ENCODE measurements around the gene ETV1.

Gene ETV1

DNA sequence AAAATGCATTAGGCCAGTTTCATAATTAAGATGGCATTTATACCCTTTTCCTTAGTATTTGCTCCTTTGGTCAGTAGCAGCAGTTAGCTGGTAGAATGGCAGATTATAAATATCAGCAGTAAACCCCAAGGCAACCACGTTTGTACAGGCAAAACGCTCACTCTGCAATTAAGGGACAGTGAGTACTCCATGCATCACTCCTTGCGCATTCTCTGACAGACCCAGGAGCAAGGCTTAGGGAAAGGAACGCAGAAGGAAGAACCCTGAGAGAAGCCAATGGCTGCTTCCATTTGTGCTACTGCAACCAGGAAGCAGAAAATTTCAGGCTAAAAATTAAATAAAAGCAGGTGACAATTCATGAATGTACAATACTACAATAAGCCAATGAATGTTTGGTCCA is 12.9 kb downstream of the ETV1 start:
- no peak for TF ChIP-seq YY1 (IDR thresholded peaks at IDR 0.05; ENCODE audit: insufficient read depth, insufficient read length)
- TF ChIP-seq ZNF274 (IDR thresholded peaks at IDR 0.05; ENCODE audit: low read depth, low read length), result no peak
- no peak for TF ChIP-seq SUZ12 (IDR thresholded peaks at IDR 0.05; ENCODE audit: extremely low read depth, insufficient read depth, insufficient read length)
- Histone ChIP-seq H3K9ac (ENCODE audit: insufficient read length, low read depth) (no peak overlapping the region), H3K4me3 (ENCODE audit: insufficient read length, low read depth) (no peak overlapping the region), H3K4me1 (ENCODE audit: insufficient read depth, insufficient read length) (no peaks in the 10 kb centered on the region), H3K27me3 (ENCODE audit: insufficient read depth, insufficient read length) (no peaks in the 10 kb centered on the region), H3K36me3 (ENCODE audit: insufficient read depth, insufficient read length, low read length) (peaks cover 3% of the 10 kb centered on the region), H3K9me3 (ENCODE audit: insufficient read depth, low read length) (no peaks in the 10 kb centered on the region)
- no peak for DNase-seq (ENCODE audit: low read depth, low spot score)

DNA sequence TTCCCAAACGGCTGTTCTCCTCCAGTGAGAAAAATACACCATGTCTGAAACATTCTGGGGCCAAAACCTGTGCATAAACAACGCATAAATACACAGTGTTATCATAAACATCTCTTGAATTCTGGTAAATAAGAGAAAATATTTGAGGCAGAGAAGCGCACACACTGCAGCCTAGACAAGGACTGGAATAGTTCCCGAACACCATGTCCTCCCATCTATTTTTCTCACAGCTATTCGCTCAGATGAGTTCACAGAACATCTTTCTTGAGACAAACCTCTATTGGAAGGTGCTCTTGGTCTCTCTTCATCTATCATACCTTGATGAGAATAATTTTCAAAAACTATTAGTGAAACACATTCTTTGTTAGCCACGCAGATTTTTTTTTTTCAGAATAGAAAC is 24.4 kb downstream of the ETV1 start:
- H3K36me3 ChIP-seq (ENCODE audit: insufficient read depth, insufficient read length, low read length), result no peaks in the 10 kb centered on the region
- no peak for DNase-seq (ENCODE audit: low read depth, low spot score)
- H3K27me3 ChIP-seq (ENCODE audit: insufficient read depth, insufficient read length), result no peaks in the 10 kb centered on the region
- no peaks in the 10 kb centered on the region for H3K9me3 ChIP-seq (ENCODE audit: insufficient read depth, low read length)
- TF ChIP-seq SUZ12 (IDR thresholded peaks at IDR 0.05; ENCODE audit: extremely low read depth, insufficient read depth, insufficient read length) (no peak), YY1 (IDR thresholded peaks at IDR 0.05; ENCODE audit: insufficient read depth, insufficient read length) (no peak), ZNF274 (IDR thresholded peaks at IDR 0.05; ENCODE audit: low read depth, low read length) (no peak)
- no peaks in the 10 kb centered on the region for H3K4me1 ChIP-seq (ENCODE audit: insufficient read depth, insufficient read length)
- H3K4me3 ChIP-seq (ENCODE audit: insufficient read length, low read depth), result no peak overlapping the region
- no peak overlapping the region for H3K9ac ChIP-seq (ENCODE audit: insufficient read length, low read depth)

DNA sequence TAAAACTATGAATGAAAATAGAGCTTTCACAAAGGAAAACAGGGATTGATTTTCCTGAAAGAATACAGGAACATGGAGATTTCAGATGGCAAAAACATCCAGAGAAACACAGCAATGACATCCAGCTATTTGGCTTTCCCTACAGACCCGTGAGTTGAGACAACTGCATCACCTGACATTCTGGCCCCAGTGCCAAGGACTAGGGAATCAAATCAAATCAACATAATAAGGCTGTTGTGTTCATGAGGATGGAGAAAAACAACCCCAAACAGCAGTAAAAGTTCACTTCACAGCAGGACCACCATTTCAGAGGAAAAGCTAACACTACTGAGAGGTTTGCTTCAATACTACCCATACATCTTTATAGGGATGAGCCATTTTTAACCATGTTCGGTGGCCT is 25.5 kb downstream of the ETV1 start:
- TF ChIP-seq YY1 (IDR thresholded peaks at IDR 0.05; ENCODE audit: insufficient read depth, insufficient read length), result no peak
- TF ChIP-seq ZNF274 (IDR thresholded peaks at IDR 0.05; ENCODE audit: low read depth, low read length), result no peak
- no peak for TF ChIP-seq SUZ12 (IDR thresholded peaks at IDR 0.05; ENCODE audit: extremely low read depth, insufficient read depth, insufficient read length)
- H3K9me3 ChIP-seq (ENCODE audit: insufficient read depth, low read length), result no peaks in the 10 kb centered on the region
- H3K9ac ChIP-seq (ENCODE audit: insufficient read length, low read depth), result no peak overlapping the region
- peak; percentile 28 for DNase-seq (ENCODE audit: low read depth, low spot score)
- H3K4me3 ChIP-seq (ENCODE audit: insufficient read length, low read depth), result no peak overlapping the region
- H3K27me3 ChIP-seq (ENCODE audit: insufficient read depth, insufficient read length), result no peaks in the 10 kb centered on the region
- no peaks in the 10 kb centered on the region for H3K4me1 ChIP-seq (ENCODE audit: insufficient read depth, insufficient read length)
- no peaks in the 10 kb centered on the region for H3K36me3 ChIP-seq (ENCODE audit: insufficient read depth, insufficient read length, low read length)

DNA sequence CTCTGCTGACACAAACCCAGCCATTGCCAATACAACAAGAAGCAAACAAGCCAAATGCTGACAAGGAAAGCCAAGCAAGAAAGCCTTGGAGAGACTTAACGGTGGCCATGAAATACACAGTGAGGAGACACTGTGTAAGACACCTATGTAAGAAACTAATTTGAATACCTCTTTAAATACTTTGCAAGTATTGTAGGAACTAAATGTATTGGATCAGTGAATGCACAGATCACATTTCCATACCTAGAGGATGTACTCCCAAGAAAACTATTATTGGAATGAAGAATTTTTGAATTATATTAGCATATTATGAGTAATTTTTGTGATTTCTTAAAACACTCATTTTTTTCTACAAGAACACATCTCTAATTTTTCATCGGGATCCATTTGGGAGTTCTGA is 34.0 kb downstream of the ETV1 start:
- no peaks in the 10 kb centered on the region for H3K27me3 ChIP-seq (ENCODE audit: insufficient read depth, insufficient read length)
- H3K4me3 ChIP-seq (ENCODE audit: insufficient read length, low read depth), result no peak overlapping the region
- H3K9me3 ChIP-seq (ENCODE audit: insufficient read depth, low read length), result no peaks in the 10 kb centered on the region
- no peaks in the 10 kb centered on the region for H3K4me1 ChIP-seq (ENCODE audit: insufficient read depth, insufficient read length)
- no peak overlapping the region for H3K9ac ChIP-seq (ENCODE audit: insufficient read length, low read depth)
- no peak for DNase-seq (ENCODE audit: low read depth, low spot score)
- H3K36me3 ChIP-seq (ENCODE audit: insufficient read depth, insufficient read length, low read length), result no peaks in the 10 kb centered on the region
- TF ChIP-seq YY1 (IDR thresholded peaks at IDR 0.05; ENCODE audit: insufficient read depth, insufficient read length) (no peak), SUZ12 (IDR thresholded peaks at IDR 0.05; ENCODE audit: extremely low read depth, insufficient read depth, insufficient read length) (no peak), ZNF274 (IDR thresholded peaks at IDR 0.05; ENCODE audit: low read depth, low read length) (no peak)

DNA sequence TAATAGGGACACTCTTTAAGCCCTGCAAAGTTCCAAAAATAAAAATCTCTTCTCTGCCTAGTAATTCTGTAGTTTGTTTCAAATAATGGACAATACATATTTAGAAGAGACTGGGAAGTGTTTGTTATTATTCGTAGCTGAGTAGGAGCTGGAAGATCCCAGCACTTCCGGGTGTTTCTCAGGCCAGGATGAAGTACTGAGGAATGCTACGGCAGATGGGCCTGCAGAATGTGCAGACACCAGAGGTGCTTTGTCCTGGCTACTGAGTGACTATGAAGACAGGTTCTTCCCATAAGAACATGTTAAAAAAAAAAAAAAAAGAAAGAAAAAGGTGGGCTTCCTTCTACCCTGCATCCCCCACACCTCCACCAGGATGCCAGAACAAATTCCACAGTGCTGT is 36.1 kb downstream of the ETV1 start:
- H3K4me3 ChIP-seq (ENCODE audit: insufficient read length, low read depth), result no peak overlapping the region
- H3K9me3 ChIP-seq (ENCODE audit: insufficient read depth, low read length), result no peaks in the 10 kb centered on the region
- no peaks in the 10 kb centered on the region for H3K27me3 ChIP-seq (ENCODE audit: insufficient read depth, insufficient read length)
- no peak for DNase-seq (ENCODE audit: low read depth, low spot score)
- H3K36me3 ChIP-seq (ENCODE audit: insufficient read depth, insufficient read length, low read length), result no peaks in the 10 kb centered on the region
- no peak for TF ChIP-seq SUZ12 (IDR thresholded peaks at IDR 0.05; ENCODE audit: extremely low read depth, insufficient read depth, insufficient read length)
- no peak for TF ChIP-seq YY1 (IDR thresholded peaks at IDR 0.05; ENCODE audit: insufficient read depth, insufficient read length)
- no peak for TF ChIP-seq ZNF274 (IDR thresholded peaks at IDR 0.05; ENCODE audit: low read depth, low read length)
- H3K4me1 ChIP-seq (ENCODE audit: insufficient read depth, insufficient read length), result no peaks in the 10 kb centered on the region
- H3K9ac ChIP-seq (ENCODE audit: insufficient read length, low read depth), result no peak overlapping the region

DNA sequence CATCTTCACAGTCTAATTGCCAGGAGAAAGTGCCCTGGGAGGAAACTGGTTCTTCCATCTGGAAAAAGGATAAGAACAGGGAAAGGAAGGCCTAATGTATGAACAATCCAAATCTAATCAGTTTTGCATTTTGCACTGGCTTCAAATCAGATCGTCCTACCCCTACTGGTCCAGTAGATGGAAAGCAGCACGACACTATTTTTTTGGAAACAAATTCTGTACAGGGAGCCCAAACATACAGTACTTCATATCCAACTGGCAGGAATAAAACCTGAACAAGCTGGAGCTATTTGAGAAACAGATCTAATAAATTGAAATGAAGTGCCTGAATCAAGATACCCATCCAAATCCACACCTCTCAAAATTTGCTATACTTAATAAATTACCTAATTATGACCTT is 36.5 kb downstream of the ETV1 start:
- no peak for TF ChIP-seq YY1 (IDR thresholded peaks at IDR 0.05; ENCODE audit: insufficient read depth, insufficient read length)
- TF ChIP-seq SUZ12 (IDR thresholded peaks at IDR 0.05; ENCODE audit: extremely low read depth, insufficient read depth, insufficient read length), result no peak
- no peak for TF ChIP-seq ZNF274 (IDR thresholded peaks at IDR 0.05; ENCODE audit: low read depth, low read length)
- Histone ChIP-seq H3K4me1 (ENCODE audit: insufficient read depth, insufficient read length) (no peaks in the 10 kb centered on the region), H3K4me3 (ENCODE audit: insufficient read length, low read depth) (no peak overlapping the region), H3K36me3 (ENCODE audit: insufficient read depth, insufficient read length, low read length) (no peaks in the 10 kb centered on the region), H3K9me3 (ENCODE audit: insufficient read depth, low read length) (no peaks in the 10 kb centered on the region), H3K9ac (ENCODE audit: insufficient read length, low read depth) (no peak overlapping the region), H3K27me3 (ENCODE audit: insufficient read depth, insufficient read length) (no peaks in the 10 kb centered on the region)
- DNase-seq (ENCODE audit: low read depth, low spot score), result no peak

DNA sequence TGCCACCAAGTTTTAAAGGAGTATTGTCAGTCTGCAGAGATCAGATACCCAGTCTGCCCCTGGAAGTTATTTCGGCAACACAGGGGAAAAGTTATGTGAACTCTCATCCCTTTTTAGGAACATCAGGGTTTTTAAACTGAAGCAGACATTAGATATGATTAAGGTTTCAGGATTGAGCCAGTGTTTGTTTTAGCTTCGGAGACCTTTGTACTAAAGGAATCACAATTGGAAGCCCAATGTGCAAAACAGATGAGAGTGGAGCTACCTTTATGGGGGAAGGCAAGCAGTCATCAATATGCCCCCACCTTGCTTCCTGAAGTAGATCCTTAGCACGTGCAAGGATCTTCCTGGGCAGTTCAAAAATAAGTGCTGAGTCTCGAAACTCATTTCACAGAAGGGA is 39.5 kb downstream of the ETV1 start:
- no peak overlapping the region for H3K4me3 ChIP-seq (ENCODE audit: insufficient read length, low read depth)
- H3K36me3 ChIP-seq (ENCODE audit: insufficient read depth, insufficient read length, low read length), result no peaks in the 10 kb centered on the region
- no peak for DNase-seq (ENCODE audit: low read depth, low spot score)
- H3K9me3 ChIP-seq (ENCODE audit: insufficient read depth, low read length), result no peaks in the 10 kb centered on the region
- no peak for TF ChIP-seq ZNF274 (IDR thresholded peaks at IDR 0.05; ENCODE audit: low read depth, low read length)
- no peak for TF ChIP-seq YY1 (IDR thresholded peaks at IDR 0.05; ENCODE audit: insufficient read depth, insufficient read length)
- TF ChIP-seq SUZ12 (IDR thresholded peaks at IDR 0.05; ENCODE audit: extremely low read depth, insufficient read depth, insufficient read length), result no peak
- H3K9ac ChIP-seq (ENCODE audit: insufficient read length, low read depth), result no peak overlapping the region
- no peaks in the 10 kb centered on the region for H3K4me1 ChIP-seq (ENCODE audit: insufficient read depth, insufficient read length)
- no peaks in the 10 kb centered on the region for H3K27me3 ChIP-seq (ENCODE audit: insufficient read depth, insufficient read length)

DNA sequence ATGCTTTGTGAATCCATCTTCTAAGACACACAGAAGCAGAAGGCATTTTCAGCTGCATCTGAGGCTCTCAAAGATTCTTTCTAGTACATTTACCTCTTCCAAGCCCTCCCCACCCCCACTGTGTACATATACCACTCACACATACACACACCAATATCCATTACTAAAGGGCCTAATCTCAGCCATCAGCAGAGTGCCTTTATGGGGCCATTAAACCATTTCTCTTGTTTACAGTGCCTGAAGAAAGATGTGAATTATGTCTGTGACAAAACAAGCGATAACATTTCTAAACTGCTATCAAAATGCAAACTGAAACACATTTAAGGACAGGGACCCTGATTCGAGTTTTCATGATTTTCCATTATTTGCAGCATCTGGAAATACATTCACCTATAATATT is 40.0 kb downstream of the ETV1 start:
- no peaks in the 10 kb centered on the region for H3K4me1 ChIP-seq (ENCODE audit: insufficient read depth, insufficient read length)
- H3K9me3 ChIP-seq (ENCODE audit: insufficient read depth, low read length), result no peaks in the 10 kb centered on the region
- H3K36me3 ChIP-seq (ENCODE audit: insufficient read depth, insufficient read length, low read length), result no peaks in the 10 kb centered on the region
- no peaks in the 10 kb centered on the region for H3K27me3 ChIP-seq (ENCODE audit: insufficient read depth, insufficient read length)
- DNase-seq (ENCODE audit: low read depth, low spot score), result no peak
- H3K4me3 ChIP-seq (ENCODE audit: insufficient read length, low read depth), result no peak overlapping the region
- TF ChIP-seq ZNF274 (IDR thresholded peaks at IDR 0.05; ENCODE audit: low read depth, low read length) (no peak), YY1 (IDR thresholded peaks at IDR 0.05; ENCODE audit: insufficient read depth, insufficient read length) (no peak), SUZ12 (IDR thresholded peaks at IDR 0.05; ENCODE audit: extremely low read depth, insufficient read depth, insufficient read length) (no peak)
- no peak overlapping the region for H3K9ac ChIP-seq (ENCODE audit: insufficient read length, low read depth)

All from NT2/D1 (cell line).